ENCODE measurements around the gene SESN3.

GRCh38 chr11:95254131-95254704, 23.2 kb upstream of the SESN3 start:
- TF ChIP-seq PATZ1 (tag by site-specific recombination; IDR thresholded peaks at IDR 0.05) (no peak), ZNF792 (tag by site-specific recombination; IDR thresholded peaks at IDR 0.05) (no peak), CTCF (tag by site-specific recombination; IDR thresholded peaks at IDR 0.05) (no peak), ZNF785 (tag by site-specific recombination; IDR thresholded peaks at IDR 0.05) (no peak), ZBTB6 (tag by site-specific recombination; IDR thresholded peaks at IDR 0.05) (no peak), ZNF830 (tag by site-specific recombination; IDR thresholded peaks at IDR 0.05; ENCODE audit: low read depth) (no peak), ZNF221 (tag by site-specific recombination; IDR thresholded peaks at IDR 0.05; ENCODE audit: borderline replicate concordance) (no peak), TCF7L2 (IDR thresholded peaks at IDR 0.05; ENCODE audit: borderline replicate concordance, low read depth, low read length) (no peak), PBX3 (CRISPR knock-in tag; IDR thresholded peaks at IDR 0.05) (no peak), MEIS1 (CRISPR knock-in tag; IDR thresholded peaks at IDR 0.05; ENCODE audit: borderline replicate concordance) (no peak), ZNF48 (tag by site-specific recombination; IDR thresholded peaks at IDR 0.05) (no peak), ZNF138 (tag by site-specific recombination; IDR thresholded peaks at IDR 0.05; ENCODE audit: borderline replicate concordance) (no peak), ZNF274 (IDR thresholded peaks at IDR 0.05; ENCODE audit: low read length) (no peak), ZNF274 (tag by site-specific recombination; IDR thresholded peaks at IDR 0.05; ENCODE audit: borderline replicate concordance) (no peak), ZFP3 (tag by site-specific recombination; IDR thresholded peaks at IDR 0.05; ENCODE audit: low read depth) (no peak)

Data from HEK293 (cell line).